HFFc6 (cell line): ENCODE results near the gene IPP. TPM values are rescaled to one million over a fixed set of nuclear protein-coding genes. Genes with fewer than 3 reads are reported as not detected.
"Not testable (repeated sequence)": the region's sequence is repeated elsewhere in the genome, so short reads cannot be mapped to it uniquely, and the experiment has no call there.

Experiments
- DNase-seq: peaks from one replicate; pipeline ENCODE4 v3.0.0-alpha.2; 2018
- H3K27ac Mint-ChIP-seq: 2 replicates; pipeline ENCODE4 v1.8.0; 2020; ENCODE audit warnings: mild to moderate bottlenecking, mixed read lengths
- H3K27me3 Mint-ChIP-seq: 2 replicates; pipeline ENCODE4 v1.8.0; 2021; ENCODE audit warnings: mild to moderate bottlenecking, moderate library complexity, mixed read lengths; ENCODE audit not compliant: insufficient read depth
- H3K36me3 Mint-ChIP-seq: 2 replicates; pipeline ENCODE4 v1.8.0; 2021; ENCODE audit warnings: low read depth, mixed read lengths
- H3K4me1 Mint-ChIP-seq: 2 replicates; pipeline ENCODE4 v1.8.0; 2020; ENCODE audit warnings: low read depth, mixed read lengths
- H3K4me3 Mint-ChIP-seq: 2 replicates; pipeline ENCODE4 v1.8.0; 2020; ENCODE audit warnings: mild to moderate bottlenecking, moderate library complexity, mixed read lengths
- H3K9me3 Mint-ChIP-seq: 2 replicates; pipeline ENCODE4 v1.8.0; 2020; ENCODE audit warnings: mild to moderate bottlenecking, mixed read lengths
- CTCF ChIP-seq: fragments of 200-600 bp; sonication (generic); IDR thresholded peaks from 2 replicates; pipeline ENCODE4 v1.5.0; 2021; ENCODE audit warnings: antibody characterized with exemption, mild to moderate bottlenecking
- total RNA-seq, 6 experiments: library from RNA; stranded (reverse); fragmentation: NEBNext Ultra II Directional; extraction: Animal tissue kit (Norgen Biotek cat#: 25700); gene quantifications; 2 replicates in 1 of 6; 3 replicates in 5 of 6; pipeline ENCODE4 v1.2.3, GENCODE V29; 2021

The IPP gene
- total RNA-seq, 6 experiments from 2014 or later, result 15.7 to 22.0 (median 18.9) TPM

GRCh38 chr1:45721207-45721606 is 29.2 kb downstream of the IPP start:
- TF ChIP-seq CTCF, result no peak
- peak overlapping the region; percentile 28; the same call in 1 of the 2 replicates for H3K4me3 Mint-ChIP-seq
- peaks cover 34% of the 10 kb centered on the region for H3K4me1 Mint-ChIP-seq
- H3K9me3 Mint-ChIP-seq, result no peaks in the 10 kb centered on the region
- H3K27me3 Mint-ChIP-seq, result no peaks in the 10 kb centered on the region
- peak; percentile 60 for DNase-seq
- no peaks in the 10 kb centered on the region for H3K36me3 Mint-ChIP-seq
- peak overlapping the region; percentile 77 for H3K27ac Mint-ChIP-seq

- H3K27ac Mint-ChIP-seq, result no peak overlapping the region
- no peaks in the 10 kb centered on the region for H3K9me3 Mint-ChIP-seq
- peaks cover 30% of the 10 kb centered on the region for H3K4me1 Mint-ChIP-seq
- peaks cover 5% of the 10 kb centered on the region; the same call in 1 of the 2 replicates for H3K36me3 Mint-ChIP-seq
- no peaks in the 10 kb centered on the region for H3K27me3 Mint-ChIP-seq
- no peak for DNase-seq
- no peak for TF ChIP-seq CTCF
- no peak overlapping the region for H3K4me3 Mint-ChIP-seq
Measured at GRCh38 chr1:45718289-45718688, 32.2 kb downstream of the IPP start.

GRCh38 chr1:45717386-45717785 is 33.1 kb downstream of the IPP start:
- not testable (repeated sequence) for H3K27me3 Mint-ChIP-seq, H3K4me3 Mint-ChIP-seq, H3K9me3 Mint-ChIP-seq, H3K27ac Mint-ChIP-seq, H3K36me3 Mint-ChIP-seq, DNase-seq
- H3K4me1 Mint-ChIP-seq, result peaks cover 22% of the 10 kb centered on the region

- no peak for TF ChIP-seq CTCF
Measured at GRCh38 chr1:45716700-45717099, 33.8 kb downstream of the IPP start.

GRCh38 chr1:45713711-45714110 is 36.7 kb downstream of the IPP start:
- H3K27ac Mint-ChIP-seq, result no peak overlapping the region
- H3K4me1 Mint-ChIP-seq, result peaks cover 6% of the 10 kb centered on the region; the same call in 1 of the 2 replicates
- peaks cover 10% of the 10 kb centered on the region; the same call in 1 of the 2 replicates for H3K36me3 Mint-ChIP-seq
- no peaks in the 10 kb centered on the region for H3K9me3 Mint-ChIP-seq
- peaks cover 2% of the 10 kb centered on the region; the same call in 1 of the 2 replicates for H3K27me3 Mint-ChIP-seq
- DNase-seq, result no peak
- TF ChIP-seq CTCF, result no peak
- H3K4me3 Mint-ChIP-seq, result no peak overlapping the region

More at GRCh38 chr1:45716700-45717099, 33.8 kb downstream of the IPP start:
- Mint-ChIP-seq H3K4me3 (no peak overlapping the region), H3K36me3 (peaks cover 8% of the 10 kb centered on the region; the same call in 1 of the 2 replicates), H3K4me1 (peaks cover 21% of the 10 kb centered on the region), H3K27me3 (peaks cover 2% of the 10 kb centered on the region; the same call in 1 of the 2 replicates), H3K9me3 (no peaks in the 10 kb centered on the region), H3K27ac (no peak overlapping the region)
- no peak for DNase-seq

GRCh38 chr1:45704637-45705036 is 45.8 kb downstream of the IPP start:
- Mint-ChIP-seq H3K27me3 (no peaks in the 10 kb centered on the region; the same call in 1 of the 2 replicates), H3K4me3 (no peak overlapping the region), H3K9me3 (peaks cover 7% of the 10 kb centered on the region), H3K4me1 (no peaks in the 10 kb centered on the region), H3K27ac (no peak overlapping the region), H3K36me3 (peaks cover 19% of the 10 kb centered on the region)
- no peak for TF ChIP-seq CTCF
- DNase-seq, result no peak
